Kidney glomerular epithelial cell (primary cell): Measurements from ENCODE around the gene SLC44A4.
"Not testable (repeated sequence)": the region's sequence is repeated elsewhere in the genome, so short reads cannot be mapped to it uniquely, and the experiment has no call there.

Source experiments
- DNase-seq: peaks from one replicate; lab custom pipeline; 2025; lab: John Stamatoyannopoulos, UW

Gene SLC44A4

DNA sequence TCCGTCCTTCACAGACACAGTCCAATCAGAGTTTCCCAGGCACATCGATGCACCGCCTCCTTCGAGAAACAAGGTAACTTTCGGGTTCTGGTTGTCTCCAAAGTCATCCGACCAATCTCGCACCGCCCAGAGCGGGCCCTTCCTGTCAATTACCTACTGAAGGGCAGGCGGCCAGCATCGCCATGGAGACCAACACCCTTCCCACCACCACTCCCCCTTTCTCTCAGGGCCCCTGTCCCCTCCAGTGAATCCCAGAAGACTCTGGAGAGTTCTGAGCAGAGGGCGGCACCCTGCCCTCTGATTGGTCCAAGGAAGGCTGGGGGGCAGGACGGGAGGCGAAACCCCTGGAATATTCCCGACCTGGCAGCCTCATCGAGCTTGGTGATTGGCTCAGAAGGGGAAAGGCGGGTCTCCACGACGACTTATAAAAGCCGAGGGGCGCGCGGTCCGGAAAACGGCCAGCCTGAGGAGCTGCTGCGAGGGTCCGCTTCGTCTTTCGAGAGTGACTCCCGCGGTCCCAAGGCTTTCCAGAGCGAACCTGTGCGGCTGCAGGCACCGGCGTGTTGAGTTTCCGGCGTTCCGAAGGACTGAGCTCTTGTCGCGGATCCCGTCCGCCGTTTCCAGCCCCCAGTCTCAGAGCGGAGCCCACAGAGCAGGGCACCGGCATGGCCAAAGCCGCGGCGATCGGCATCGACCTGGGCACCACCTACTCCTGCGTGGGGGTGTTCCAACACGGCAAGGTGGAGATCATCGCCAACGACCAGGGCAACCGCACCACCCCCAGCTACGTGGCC lies 51.3 kb downstream of the SLC44A4 start, which contains the start of gene HSPA1B:
Gene HSPA1B (plus strand): TSS at position 453 of the 794 bp plus-strand sequence. CDS start 213 bp downstream, at position 666.
- peak; percentile 100 for DNase-seq

DNA sequence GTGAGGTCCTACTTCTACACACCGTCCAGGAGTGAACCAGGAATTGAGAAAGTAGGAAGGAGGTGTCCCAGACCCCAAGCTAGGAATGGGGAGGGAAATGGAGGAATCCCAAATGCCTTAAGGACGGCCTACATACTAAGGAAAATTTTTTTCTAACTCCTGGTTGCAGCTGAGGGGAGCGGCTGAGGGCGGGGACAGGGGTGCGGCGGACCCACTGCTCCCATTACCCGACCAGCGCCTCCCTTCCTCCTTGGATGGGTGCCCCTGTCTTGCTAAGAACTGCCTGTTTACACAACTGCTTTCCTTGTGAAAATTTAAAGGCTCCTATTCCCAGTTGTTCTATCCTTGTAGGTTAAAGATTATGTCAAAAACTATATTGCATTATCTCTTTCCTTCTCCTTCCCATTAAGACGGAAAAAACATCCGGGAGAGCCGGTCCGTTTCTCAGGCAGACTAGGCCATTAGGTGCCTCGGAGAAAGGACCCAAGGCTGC lies 52.0 kb downstream of the SLC44A4 start:
- DNase-seq, result no peak

DNA sequence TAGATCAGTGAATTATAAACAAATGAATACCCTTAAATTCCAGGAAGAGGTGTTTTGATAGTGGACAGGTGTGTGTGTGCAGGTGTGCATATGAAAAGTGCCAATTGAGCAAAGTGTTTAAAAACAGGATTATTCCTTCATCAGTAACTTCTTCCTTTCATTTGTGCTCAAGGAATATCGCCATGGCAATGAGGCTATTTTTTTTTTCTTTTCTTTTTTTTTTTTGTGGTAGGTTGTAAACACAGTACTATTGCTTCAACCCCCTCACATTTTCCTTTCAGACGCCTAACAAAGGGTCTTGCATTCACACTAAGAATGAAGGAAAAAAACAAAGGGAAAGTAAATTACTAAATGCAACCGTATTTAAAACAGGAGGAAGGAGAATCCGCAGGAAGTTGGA lies 53.2 kb downstream of the SLC44A4 start:
- DNase-seq, result no peak

DNA sequence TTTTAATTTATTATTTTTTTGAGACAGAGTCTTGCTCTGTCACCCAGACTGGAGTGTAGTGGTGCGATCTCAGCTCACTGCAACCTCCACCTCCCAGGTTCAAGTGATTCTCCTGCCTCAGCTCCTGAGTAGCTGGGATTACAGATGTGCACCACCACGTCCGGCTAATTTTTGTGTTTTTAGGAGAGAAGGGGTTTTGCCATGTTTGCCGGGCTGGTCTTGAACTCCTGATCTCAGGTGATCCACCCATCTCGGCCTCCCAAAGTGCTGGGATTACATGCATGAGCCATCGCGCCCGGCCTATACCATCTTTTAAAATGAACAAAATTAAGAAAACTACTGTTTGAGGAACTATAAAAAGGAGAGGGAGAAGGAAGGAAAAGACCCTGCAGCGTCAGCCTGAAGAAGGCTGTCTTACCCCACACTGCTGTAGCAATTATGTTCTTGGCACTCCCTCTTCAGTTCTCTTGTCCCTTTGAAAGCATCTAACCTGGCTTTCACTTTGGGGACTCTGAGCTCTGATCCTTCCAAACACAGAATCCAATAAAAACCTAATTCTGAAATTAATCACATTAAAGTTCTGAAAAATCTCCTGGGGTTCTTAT lies 55.1 kb downstream of the SLC44A4 start:
- DNase-seq, result not testable (repeated sequence)

DNA sequence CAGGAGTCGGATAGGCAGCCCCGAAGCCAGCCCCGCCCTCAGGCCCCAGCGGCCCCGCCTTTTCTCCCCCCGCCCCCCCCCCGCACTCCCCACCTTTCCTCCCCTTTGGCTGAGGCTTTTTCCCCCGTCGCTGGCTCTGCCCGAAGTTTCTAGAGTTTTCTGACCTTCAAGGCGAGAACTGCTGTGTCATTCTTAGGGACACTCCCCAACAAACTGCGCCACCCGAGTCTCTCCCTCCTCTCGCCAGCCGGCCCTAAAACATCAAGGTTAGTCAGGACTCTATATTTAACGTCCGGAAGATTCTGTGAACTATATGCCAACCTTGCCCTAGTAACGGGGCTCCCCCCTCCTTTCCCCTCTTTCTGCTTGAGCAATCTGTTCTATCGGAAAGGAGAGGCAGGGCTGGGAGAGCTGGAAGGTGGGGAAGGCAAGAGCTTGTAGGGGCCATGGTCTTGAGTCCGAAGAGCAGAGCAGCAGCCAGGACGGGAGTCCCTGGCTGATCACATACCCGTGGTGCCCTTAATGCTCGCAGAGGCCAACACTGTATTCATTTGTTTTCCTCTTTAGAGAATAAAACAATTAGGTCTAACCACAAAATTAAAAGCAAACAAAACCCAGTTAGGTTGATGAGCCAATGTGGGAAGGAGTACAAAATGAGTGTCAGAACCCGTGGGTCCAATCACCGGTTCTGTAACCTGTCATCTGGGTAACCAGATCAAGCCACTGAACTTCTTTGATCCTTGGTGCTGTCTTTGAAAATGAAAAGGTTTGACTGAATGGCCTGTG lies 56.6 kb downstream of the SLC44A4 start:
- peak; percentile 63 for DNase-seq

DNA sequence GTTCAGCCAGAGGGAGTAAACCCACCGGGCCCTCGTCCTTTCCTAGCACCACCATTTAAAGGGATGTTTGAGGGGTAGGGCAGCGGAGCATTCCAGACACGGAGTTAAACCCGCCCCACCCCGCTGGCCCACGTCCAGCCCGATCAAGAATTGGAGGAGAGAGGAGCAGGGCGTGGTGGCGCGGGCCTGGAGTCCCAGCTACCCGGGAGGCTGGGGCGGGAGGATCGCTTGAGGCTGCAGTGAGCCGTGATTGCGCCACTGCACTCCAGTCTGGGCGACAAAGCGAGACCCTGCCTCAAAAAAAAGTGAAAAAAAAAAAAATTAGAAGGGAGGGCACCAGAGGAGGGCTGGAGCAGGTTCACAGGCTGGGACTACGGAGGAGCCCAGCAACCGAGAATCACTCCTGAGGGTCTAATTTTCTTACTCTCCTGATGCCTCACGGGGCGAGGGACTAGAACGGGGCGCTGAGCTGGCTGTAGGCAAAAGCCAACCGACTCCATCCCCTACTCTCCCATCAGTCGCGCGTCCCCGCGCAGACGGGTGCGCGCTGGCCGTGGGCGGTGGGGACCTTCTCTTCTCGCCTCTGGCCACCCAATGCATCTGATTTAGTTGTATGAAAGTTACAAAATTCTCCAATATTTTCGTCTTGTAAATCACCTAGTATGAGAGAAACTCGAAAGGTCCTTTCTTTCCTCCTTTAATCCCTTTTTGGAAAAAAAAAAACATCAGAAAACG lies 57.3 kb downstream of the SLC44A4 start:
- DNase-seq, result peak; percentile 56

DNA sequence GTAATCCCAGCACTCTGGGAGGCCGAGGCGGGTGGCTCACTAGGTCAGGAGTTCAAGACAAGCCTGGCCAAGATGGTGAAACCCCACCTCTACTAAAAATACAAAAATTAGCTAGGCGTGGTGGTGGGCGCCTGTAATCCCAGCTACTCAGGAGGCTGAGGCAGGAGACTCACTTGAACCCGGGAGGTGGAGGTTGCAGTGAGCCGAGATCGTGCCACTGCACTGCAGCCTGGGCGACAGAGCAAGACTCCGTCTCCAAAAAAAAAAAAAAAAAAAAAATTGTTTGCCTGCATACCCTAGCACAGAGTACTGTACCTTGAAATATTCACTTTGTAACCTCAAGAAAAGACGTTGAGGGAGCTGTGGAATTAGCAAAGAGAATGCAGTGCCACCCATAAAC lies 58.4 kb downstream of the SLC44A4 start:
- DNase-seq, result not testable (repeated sequence)

DNA sequence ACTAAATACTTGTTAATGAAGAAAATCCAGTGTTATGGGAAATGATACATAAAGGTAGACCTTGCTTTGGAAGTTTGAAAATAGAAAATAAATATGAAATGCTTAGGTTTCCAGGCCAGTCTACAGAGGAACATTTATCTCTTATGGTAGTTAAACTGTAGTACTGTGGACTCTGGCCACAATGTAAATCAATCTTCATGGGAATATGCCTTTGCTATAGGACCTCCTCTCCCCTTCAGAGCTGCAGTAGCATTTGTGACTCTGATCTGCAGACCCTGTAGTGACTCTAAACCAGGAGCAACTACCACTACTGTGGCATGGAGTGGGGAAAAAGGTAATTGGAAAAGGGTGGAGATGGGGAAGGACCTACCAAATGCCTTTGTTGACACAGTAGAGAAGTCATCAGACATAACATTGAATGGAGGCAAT lies 58.9 kb downstream of the SLC44A4 start:
- no peak for DNase-seq

DNA sequence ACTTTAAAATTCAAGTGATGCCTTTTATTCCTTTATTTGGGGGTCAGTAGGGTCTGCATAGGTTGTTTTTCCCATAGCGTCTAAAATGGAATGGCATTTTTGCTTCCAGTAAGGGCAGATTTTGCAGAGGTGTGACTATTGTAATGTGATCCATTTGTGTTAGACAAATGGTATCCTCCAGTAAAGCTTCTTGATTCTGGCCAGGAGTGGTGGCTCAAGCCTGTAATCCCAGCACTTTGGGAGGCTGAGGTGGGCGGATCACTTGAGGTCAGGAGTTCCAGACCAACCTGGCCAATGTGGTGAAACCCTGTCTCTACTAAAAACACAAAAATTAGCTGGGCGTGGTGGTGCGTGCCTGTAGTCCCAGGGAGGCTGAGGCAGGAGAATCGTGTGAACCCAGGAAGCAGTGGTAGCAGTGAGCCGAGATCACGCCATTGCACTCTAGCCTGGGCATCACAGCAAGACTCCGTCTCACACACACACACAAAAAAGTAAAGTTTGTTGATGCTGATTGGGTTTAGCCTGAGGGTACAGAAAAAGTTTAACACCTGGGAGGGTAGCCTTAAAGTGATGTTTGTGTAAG lies 60.8 kb downstream of the SLC44A4 start:
- DNase-seq, result not testable (repeated sequence)

DNA sequence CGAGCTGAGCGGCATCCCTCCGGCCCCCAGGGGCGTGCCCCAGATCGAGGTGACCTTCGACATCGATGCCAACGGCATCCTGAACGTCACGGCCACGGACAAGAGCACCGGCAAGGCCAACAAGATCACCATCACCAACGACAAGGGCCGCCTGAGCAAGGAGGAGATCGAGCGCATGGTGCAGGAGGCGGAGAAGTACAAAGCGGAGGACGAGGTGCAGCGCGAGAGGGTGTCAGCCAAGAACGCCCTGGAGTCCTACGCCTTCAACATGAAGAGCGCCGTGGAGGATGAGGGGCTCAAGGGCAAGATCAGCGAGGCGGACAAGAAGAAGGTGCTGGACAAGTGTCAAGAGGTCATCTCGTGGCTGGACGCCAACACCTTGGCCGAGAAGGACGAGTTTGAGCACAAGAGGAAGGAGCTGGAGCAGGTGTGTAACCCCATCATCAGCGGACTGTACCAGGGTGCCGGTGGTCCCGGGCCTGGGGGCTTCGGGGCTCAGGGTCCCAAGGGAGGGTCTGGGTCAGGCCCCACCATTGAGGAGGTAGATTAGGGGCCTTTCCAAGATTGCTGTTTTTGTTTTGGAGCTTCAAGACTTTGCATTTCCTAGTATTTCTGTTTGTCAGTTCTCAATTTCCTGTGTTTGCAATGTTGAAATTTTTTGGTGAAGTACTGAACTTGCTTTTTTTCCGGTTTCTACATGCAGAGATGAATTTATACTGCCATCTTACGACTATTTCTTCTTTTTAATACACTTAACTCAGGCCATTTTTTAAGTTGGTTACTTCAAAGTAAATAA lies 61.5 kb downstream of the SLC44A4 start:
- not testable (repeated sequence) for DNase-seq

DNA sequence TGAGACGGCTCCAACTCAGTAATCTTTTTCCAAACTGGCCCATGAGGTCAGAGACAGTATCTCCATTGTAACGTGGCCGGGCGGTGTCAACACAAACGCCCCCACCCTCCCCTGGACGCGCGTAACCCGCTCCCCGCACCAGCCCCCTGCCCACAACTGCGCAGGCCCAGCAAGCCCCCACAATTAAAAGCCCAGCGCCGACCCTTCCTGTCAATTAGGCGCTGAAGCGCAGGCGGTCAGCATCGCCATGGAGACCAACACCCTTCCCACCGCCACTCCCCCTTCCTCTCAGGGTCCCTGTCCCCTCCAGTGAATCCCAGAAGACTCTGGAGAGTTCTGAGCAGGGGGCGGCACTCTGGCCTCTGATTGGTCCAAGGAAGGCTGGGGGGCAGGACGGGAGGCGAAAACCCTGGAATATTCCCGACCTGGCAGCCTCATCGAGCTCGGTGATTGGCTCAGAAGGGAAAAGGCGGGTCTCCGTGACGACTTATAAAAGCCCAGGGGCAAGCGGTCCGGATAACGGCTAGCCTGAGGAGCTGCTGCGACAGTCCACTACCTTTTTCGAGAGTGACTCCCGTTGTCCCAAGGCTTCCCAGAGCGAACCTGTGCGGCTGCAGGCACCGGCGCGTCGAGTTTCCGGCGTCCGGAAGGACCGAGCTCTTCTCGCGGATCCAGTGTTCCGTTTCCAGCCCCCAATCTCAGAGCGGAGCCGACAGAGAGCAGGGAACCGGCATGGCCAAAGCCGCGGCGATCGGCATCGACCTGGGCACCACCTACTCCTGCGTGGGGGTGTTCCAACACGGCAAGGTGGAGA lies 63.6 kb downstream of the SLC44A4 start, which contains the start of the genes HSPA1A and HSPA1L:
Gene HSPA1A (plus strand): TSS at position 519 of the 814 bp plus-strand sequence. CDS start 214 bp downstream, at position 733.
Gene HSPA1L (minus strand): TSS at position 259 of the 814 bp plus-strand sequence. CDS start 3,311 bp downstream, outside the sequence.
- DNase-seq, result peak; percentile 98

DNA sequence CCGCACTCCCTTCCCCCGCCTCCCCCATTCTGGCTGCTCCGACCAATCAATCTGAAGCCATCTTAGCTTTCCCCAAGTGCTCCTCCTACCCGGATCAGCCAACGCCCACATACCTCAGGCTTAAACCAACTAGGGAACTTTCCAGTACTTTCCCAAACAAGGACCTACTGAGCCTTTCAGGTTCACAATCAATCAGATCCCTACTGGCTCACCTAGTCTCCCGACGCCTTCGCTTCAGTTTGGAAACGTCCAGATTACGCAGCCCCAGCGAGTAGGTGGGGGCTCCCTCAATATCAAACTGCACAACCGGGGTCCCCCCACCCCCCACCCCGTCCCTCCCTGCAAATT lies 64.1 kb downstream of the SLC44A4 start:
- DNase-seq, result peak; percentile 98

DNA sequence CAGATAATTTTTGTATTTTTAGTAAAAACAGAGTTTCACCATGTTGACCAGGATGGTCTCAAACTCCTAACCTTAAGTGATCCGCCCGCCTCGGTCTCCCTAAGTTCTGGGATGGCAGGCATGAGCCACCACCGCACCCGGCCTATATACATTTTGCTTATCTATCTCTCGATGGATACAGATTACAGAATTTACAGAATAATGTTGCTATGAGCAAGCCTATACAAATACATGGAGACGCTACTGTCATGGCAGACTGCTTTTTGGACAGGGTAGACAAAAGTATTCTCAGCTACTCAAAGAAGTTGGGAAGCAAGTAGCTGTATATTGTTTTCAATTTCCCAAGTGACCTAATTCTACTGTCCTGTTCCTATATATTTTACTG lies 65.3 kb downstream of the SLC44A4 start:
- DNase-seq, result no peak
